CD14-positive monocyte (primary cell): ENCODE measurements around the gene CNOT2. TPM values are rescaled to one million over a fixed set of nuclear protein-coding genes. Genes with fewer than 3 reads are reported as not detected.

Experiments used
- DNase-seq, 3 donors: peaks; one replicate each; pipeline ENCODE4 v3.0.0-alpha.2; 2011 to 2022
- H2AFZ ChIP-seq: 2 replicates; pipeline ENCODE4 v1.6.0; 2012; ENCODE audit warnings: mild to moderate bottlenecking, low read depth, low read length, inconsistent platforms; ENCODE audit not compliant: insufficient read depth, poor library complexity, severe bottlenecking
- H3K27ac ChIP-seq, 2 donors: 1 replicate in 1 of 2; 2 replicates in 1 of 2; pipeline ENCODE4 v1.5.1; 2012 to 2013; ENCODE audit warnings: low read length in 2 of 2, control low read depth in 1 of 2, inconsistent platforms in 1 of 2, low read depth in 1 of 2, mild to moderate bottlenecking in 1 of 2
- H3K27me3 ChIP-seq, 2 donors: one replicate each; pipeline versions ENCODE4 v1.6.0 to v1.6.1; 2011 to 2013; ENCODE audit warnings: low read length in 2 of 2; ENCODE audit not compliant: control insufficient read depth in 2 of 2, insufficient read depth in 2 of 2
- H3K36me3 ChIP-seq, 2 donors: replicated peaks in 1 of 2; 1 replicate in 1 of 2; 2 replicates in 1 of 2; pipeline versions ENCODE4 v1.5.1 to v1.6.1; 2012 to 2013; ENCODE audit warnings: low read length in 2 of 2, control low read depth in 1 of 2, inconsistent platforms in 1 of 2, mild to moderate bottlenecking in 1 of 2; ENCODE audit not compliant: insufficient read depth in 2 of 2, control insufficient read depth in 1 of 2
- H3K4me1 ChIP-seq, 2 donors: 1 replicate in 1 of 2; 2 replicates in 1 of 2; pipeline versions ENCODE4 v1.5.1 to v1.6.1; 2012 to 2013; ENCODE audit warnings: low read length in 2 of 2, control low read depth in 1 of 2, inconsistent platforms in 1 of 2, mild to moderate bottlenecking in 1 of 2, moderate library complexity in 1 of 2; ENCODE audit not compliant: insufficient read depth in 2 of 2, control insufficient read depth in 1 of 2
- H3K4me2 ChIP-seq: replicated peaks from 2 replicates; pipeline ENCODE3; 2012; ENCODE audit warnings: low read length, moderate library complexity, mild to moderate bottlenecking; ENCODE audit not compliant: poor library complexity, severe bottlenecking; ENCODE audit errors: extremely low read depth
- H3K4me3 ChIP-seq, 3 experiments: fragments of 200-600 bp in 1 of 3; sonication (generic) in 1 of 3; replicated peaks in 1 of 3; 1 replicate in 2 of 3; 2 replicates in 1 of 3; pipeline ENCODE4 v1.5.1; 2011 to 2013; ENCODE audit warnings: low read length in 3 of 3, mild to moderate bottlenecking in 3 of 3, control low read depth in 2 of 3, low read depth in 2 of 3, inconsistent platforms in 1 of 3, moderate library complexity in 1 of 3
- H3K79me2 ChIP-seq: 2 replicates; pipeline ENCODE4 v1.6.0; 2012; ENCODE audit warnings: mild to moderate bottlenecking, control low read depth, inconsistent platforms, low read length, moderate library complexity; ENCODE audit not compliant: insufficient read depth
- H3K9ac ChIP-seq: 2 replicates; pipeline ENCODE4 v1.6.0; 2017; ENCODE audit warnings: low read length, mild to moderate bottlenecking; ENCODE audit not compliant: insufficient read depth, poor library complexity, severe bottlenecking
- H3K9me3 ChIP-seq, 2 donors: replicated peaks in 1 of 2; 1 replicate in 1 of 2; 2 replicates in 1 of 2; pipeline versions ENCODE4 v1.5.1 to v1.6.1; 2012 to 2013; ENCODE audit warnings: low read length in 2 of 2, control low read depth in 1 of 2; ENCODE audit not compliant: control insufficient read depth in 1 of 2, insufficient read depth in 1 of 2
- H4K20me1 ChIP-seq: 2 replicates; pipeline ENCODE4 v1.6.0; 2012; ENCODE audit warnings: mild to moderate bottlenecking, low read length, control low read depth, moderate library complexity; ENCODE audit not compliant: insufficient read depth
- H3K27ac Mint-ChIP-seq, 7 donors: one replicate each; pipeline ENCODE4 v1.8.0; 2020; ENCODE audit warnings: mild to moderate bottlenecking in 7 of 7, mixed read lengths in 7 of 7, moderate library complexity in 6 of 7, inconsistent platforms in 2 of 7
- H3K27me3 Mint-ChIP-seq, 3 donors: one replicate each; pipeline ENCODE4 v1.8.0; 2021 to 2022; ENCODE audit warnings: low read depth in 3 of 3, mild to moderate bottlenecking in 3 of 3, mixed read lengths in 3 of 3, moderate library complexity in 3 of 3, inconsistent platforms in 1 of 3
- H3K36me3 Mint-ChIP-seq, 2 donors: one replicate each; pipeline ENCODE4 v1.8.0; 2020; ENCODE audit warnings: mixed read lengths in 2 of 2, inconsistent platforms in 1 of 2, mild to moderate bottlenecking in 1 of 2
- H3K4me1 Mint-ChIP-seq: one replicate; pipeline ENCODE4 v1.8.0; 2020; ENCODE audit warnings: mild to moderate bottlenecking, mixed read lengths
- H3K4me3 Mint-ChIP-seq, 2 donors: one replicate each; pipeline ENCODE4 v1.8.0; 2020; ENCODE audit warnings: mild to moderate bottlenecking in 2 of 2, mixed read lengths in 2 of 2, moderate library complexity in 1 of 2
- H3K9me3 Mint-ChIP-seq, 7 donors: one replicate each; pipeline ENCODE4 v1.8.0; 2020 to 2022; ENCODE audit warnings: mixed read lengths in 7 of 7, mild to moderate bottlenecking in 6 of 7, moderate library complexity in 6 of 7, inconsistent platforms in 2 of 7
- WGBS: methylation state at CpG from one replicate; pipeline ENCODE4 v1.1.5; 2013; ENCODE audit warnings: missing lambda C conversion rate; ENCODE audit not compliant: insufficient coverage; 5-methylcytosine and 5-hydroxymethylcytosine counted together
- intact Hi-C, 2 donors: fragments of 100-400 bp; cut with micrococcal nuclease; formaldehyde crosslinking; loops; one replicate each; pipeline versions ENCODE4 v1.15.0 to v1.15.1; 2023
- polyA plus RNA-seq, 3 donors: library from polyadenylated mRNA; depleted of rRNA in 1 of 3; unstranded in 2 of 3; stranded (reverse) in 1 of 3; fragments of 300-500 nt in 2 of 3; fragments of >200 nt in 1 of 3; fragmentation: Illumina TruSeq in 2 of 3; gene quantifications; 1 replicate in 2 of 3; 2 replicates in 1 of 3; pipeline ENCODE4 v1.2.3, GENCODE V29; 2012 to 2021
- TF ChIP-seq, protein P1 (sequence below): fragments of 200-600 bp; IDR thresholded peaks from one replicate; pipeline ENCODE4 v1.8.0; 2022; ENCODE audit warnings: antibody characterized with exemption, mild to moderate bottlenecking

The CNOT2 gene
- polyA plus RNA-seq, 3 donors, result 49.8 to 77.2 (median 72.7) TPM

DNA sequence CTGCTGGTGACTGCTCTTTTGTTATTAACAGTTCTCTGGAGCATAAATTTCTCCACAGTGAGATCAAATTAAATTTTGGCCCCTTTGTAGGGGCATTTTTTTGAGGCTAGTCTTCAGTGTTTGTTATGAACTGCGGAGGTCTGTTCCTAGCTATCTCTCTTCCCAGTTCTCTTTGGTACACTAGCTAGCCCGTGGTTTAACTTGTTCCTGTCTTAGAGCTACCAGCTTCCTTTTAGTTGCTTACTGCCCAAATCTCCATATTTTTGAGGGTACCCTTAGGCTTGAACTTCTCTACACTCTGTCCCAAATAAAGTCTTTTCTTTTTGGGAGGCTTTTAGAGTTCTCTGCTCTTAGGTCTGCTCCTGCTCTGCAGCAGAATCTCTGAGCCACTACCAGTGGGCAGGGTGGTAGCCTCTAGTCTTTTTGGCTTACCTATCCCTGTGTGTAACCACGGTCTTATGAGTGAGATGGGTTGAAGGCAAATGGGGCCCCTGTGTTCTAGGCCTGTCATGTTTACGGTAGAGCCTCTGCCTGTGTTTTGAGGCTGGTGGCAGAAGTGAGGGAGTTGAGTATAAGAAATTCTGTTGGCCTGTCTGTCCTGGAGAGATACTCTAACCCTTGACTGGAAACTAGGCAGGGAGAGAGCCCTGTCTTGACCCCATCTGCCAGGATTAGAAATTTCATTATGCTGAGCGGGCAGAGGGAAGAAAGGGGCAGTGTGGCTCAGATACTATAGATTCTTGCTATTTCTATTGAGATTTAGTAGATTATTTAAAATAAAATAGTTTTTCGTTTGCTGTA is 21.0 kb downstream of the CNOT2 start:
- no peaks in the 10 kb centered on the region for H3K27me3 ChIP-seq
- TF ChIP-seq, protein P1, sequence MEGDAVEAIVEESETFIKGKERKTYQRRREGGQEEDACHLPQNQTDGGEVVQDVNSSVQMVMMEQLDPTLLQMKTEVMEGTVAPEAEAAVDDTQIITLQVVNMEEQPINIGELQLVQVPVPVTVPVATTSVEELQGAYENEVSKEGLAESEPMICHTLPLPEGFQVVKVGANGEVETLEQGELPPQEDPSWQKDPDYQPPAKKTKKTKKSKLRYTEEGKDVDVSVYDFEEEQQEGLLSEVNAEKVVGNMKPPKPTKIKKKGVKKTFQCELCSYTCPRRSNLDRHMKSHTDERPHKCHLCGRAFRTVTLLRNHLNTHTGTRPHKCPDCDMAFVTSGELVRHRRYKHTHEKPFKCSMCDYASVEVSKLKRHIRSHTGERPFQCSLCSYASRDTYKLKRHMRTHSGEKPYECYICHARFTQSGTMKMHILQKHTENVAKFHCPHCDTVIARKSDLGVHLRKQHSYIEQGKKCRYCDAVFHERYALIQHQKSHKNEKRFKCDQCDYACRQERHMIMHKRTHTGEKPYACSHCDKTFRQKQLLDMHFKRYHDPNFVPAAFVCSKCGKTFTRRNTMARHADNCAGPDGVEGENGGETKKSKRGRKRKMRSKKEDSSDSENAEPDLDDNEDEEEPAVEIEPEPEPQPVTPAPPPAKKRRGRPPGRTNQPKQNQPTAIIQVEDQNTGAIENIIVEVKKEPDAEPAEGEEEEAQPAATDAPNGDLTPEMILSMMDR, result no peak
- peaks cover 100% of the 10 kb centered on the region for H4K20me1 ChIP-seq
- Mint-ChIP-seq H3K27ac (peak overlapping the region in 6 of 7 donors; percentile 6 to 66 (median 46)), H3K36me3 (peaks cover 2 to 20% of the 10 kb centered on the region in 2 donors), H3K4me1 (peaks cover 40% of the 10 kb centered on the region), H3K4me3 (no peak overlapping the region), H3K9me3 (peaks cover 0 to 8% (median 3%) of the 10 kb centered on the region in 7 donors), H3K27me3 (peaks cover 0 to 2% (median 1%) of the 10 kb centered on the region in 3 donors)
- intact Hi-C loops, result no loop called here
- H3K27ac ChIP-seq, result no peak overlapping the region
- 62% methylated on average over 3 of the region's 6 CpGs for WGBS
- no peak overlapping the region for H3K4me3 ChIP-seq
- H3K36me3 ChIP-seq, result no peaks in the 10 kb centered on the region
- H3K9ac ChIP-seq, result no peak overlapping the region
- peaks cover 100% of the 10 kb centered on the region for H3K79me2 ChIP-seq
- H2AFZ ChIP-seq, result no peak overlapping the region
- no peak overlapping the region for H3K4me2 ChIP-seq
- DNase-seq, result no peak
- peaks cover 0 to 18% of the 10 kb centered on the region in 2 donors for H3K4me1 ChIP-seq
- no peaks in the 10 kb centered on the region for H3K9me3 ChIP-seq

DNA sequence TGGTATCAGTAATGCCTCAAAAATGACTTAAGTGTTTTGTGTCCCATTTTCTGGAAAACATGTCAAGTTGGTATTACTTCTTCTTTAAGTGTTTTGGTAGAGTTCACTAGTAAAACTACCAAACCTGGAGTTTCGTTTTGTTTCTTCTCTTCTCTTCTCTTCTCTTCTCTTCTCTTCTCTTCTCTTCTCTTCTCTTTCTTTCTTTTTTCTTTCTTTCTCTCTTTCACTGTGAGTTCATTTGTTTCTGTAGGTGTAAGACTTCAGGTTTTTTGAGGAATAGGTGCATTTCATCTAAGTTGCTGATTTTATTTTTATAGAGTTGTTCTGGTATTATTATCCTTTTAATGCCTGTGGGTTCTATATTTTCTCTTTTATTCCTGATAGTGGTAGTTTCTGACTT is 21.9 kb downstream of the CNOT2 start:
- TF ChIP-seq, protein P1, result no peak
- no peak overlapping the region for H3K4me3 ChIP-seq
- no peak overlapping the region for H3K4me3 Mint-ChIP-seq
- peaks cover 0 to 18% of the 10 kb centered on the region in 2 donors for H3K4me1 ChIP-seq
- H3K27ac ChIP-seq, result no peak overlapping the region
- intact Hi-C loops, result no loop called here
- H3K27ac Mint-ChIP-seq, result peak overlapping the region in 2 of 7 donors; percentile 5 to 69
- WGBS, result no CpG with 5 or more reads among the region's 1 CpG
- H3K9me3 Mint-ChIP-seq, result peaks cover 0 to 8% (median 3%) of the 10 kb centered on the region in 7 donors
- H3K27me3 Mint-ChIP-seq, result peaks cover 0 to 2% (median 1%) of the 10 kb centered on the region in 3 donors
- H3K9ac ChIP-seq, result no peak overlapping the region
- peaks cover 36% of the 10 kb centered on the region for H3K4me1 Mint-ChIP-seq
- H3K36me3 Mint-ChIP-seq, result peaks cover 2 to 20% of the 10 kb centered on the region in 2 donors
- no peaks in the 10 kb centered on the region for H3K9me3 ChIP-seq
- no peaks in the 10 kb centered on the region for H3K36me3 ChIP-seq
- peaks cover 100% of the 10 kb centered on the region for H3K79me2 ChIP-seq
- no peak overlapping the region for H2AFZ ChIP-seq
- H3K4me2 ChIP-seq, result no peak overlapping the region
- no peak for DNase-seq
- peaks cover 100% of the 10 kb centered on the region for H4K20me1 ChIP-seq
- no peaks in the 10 kb centered on the region for H3K27me3 ChIP-seq
